GM10248 (cell line): ENCODE measurements around the gene NSUN5.

ENCODE experiments used
- CTCF ChIA-PET: fragments of 300-600 bp; sonication (Branson Sonifier 250); formaldehyde crosslinking; extraction: SDS; loops from one replicate; lab custom pipeline; 2021; ENCODE audit warnings: antibody characterized with exemption; lab: Yijun Ruan, JAX
- POLR2A ChIA-PET: fragments of 350-650 bp; sonication (Branson Sonifier 250); formaldehyde crosslinking; extraction: SDS; loops from one replicate; lab custom pipeline; 2020; ENCODE audit warnings: antibody characterized with exemption; lab: Yijun Ruan, JAX
- DNase-seq: peaks from one replicate; pipeline ENCODE4 v3.0.0; 2012; ENCODE audit errors: extremely low spot score
- CTCF ChIP-seq: IDR thresholded peaks from 2 replicates; pipeline ENCODE4 v1.5.1; 2012; ENCODE audit warnings: mild to moderate bottlenecking, low read depth; ENCODE audit errors: extremely low read depth, missing control alignments, control extremely low read depth

NSUN5 gene

GRCh38 chr7:73351447-73352167 lies 43.0 kb upstream of the NSUN5 start:
- no peak for TF ChIP-seq CTCF
- CTCF ChIA-PET: interaction anchor here (1.2 kb wide), 1 partner anchor 28 kb away, joined by 3 read pairs; no protein-coding TSS in a partner anchor
- POLR2A ChIA-PET: no interaction called here
- DNase-seq: no peak

- DNase-seq: no peak
- TF ChIP-seq CTCF: no peak
- CTCF ChIA-PET: no interaction called here
- POLR2A ChIA-PET: no interaction called here
These were observed 41.9 kb upstream of the NSUN5 start for GRCh38 chr7:73350306-73351068.

GRCh38 chr7:73349763-73350162 lies 41.1 kb upstream of the NSUN5 start:
- CTCF ChIA-PET: no interaction called here
- POLR2A ChIA-PET: no interaction called here
- TF ChIP-seq CTCF: no peak
- DNase-seq: no peak

GRCh38 chr7:73345951-73346350 lies 37.3 kb upstream of the NSUN5 start:
- TF ChIP-seq CTCF: no peak
- no peak for DNase-seq
- CTCF ChIA-PET: interaction anchor here (1.7 to 2.6 kb wide), 2 partner anchors 10 to 106 kb away, joined by 4 to 7 read pairs; no protein-coding TSS in a partner anchor
- POLR2A ChIA-PET: no interaction called here

GRCh38 chr7:73345538-73345937 lies 36.9 kb upstream of the NSUN5 start:
- ChIA-PET POLR2A (no interaction called here), CTCF (interaction anchor here (1.7 to 2.6 kb wide), 2 partner anchors 9 to 106 kb away, joined by 4 to 7 read pairs; no protein-coding TSS in a partner anchor)
- no peak for TF ChIP-seq CTCF
- DNase-seq: no peak

GRCh38 chr7:73343671-73344380 lies 35.2 kb upstream of the NSUN5 start:
- DNase-seq: no peak
- ChIA-PET CTCF (no interaction called here), POLR2A (no interaction called here)
- TF ChIP-seq CTCF: no peak
